ENCODE measurements around the gene ANTKMT. TPM values are rescaled to one million over a fixed set of nuclear protein-coding genes. Genes with fewer than 3 reads are reported as not detected.

Gene ANTKMT
- total RNA-seq, 6 experiments from 2014 or later = 19.7 to 56.0 (median 28.2) TPM

- Histone ChIP-seq H3K4me3 (no peak overlapping the region), H3K27ac (no peak overlapping the region), H3K27me3 (no peaks in the 10 kb centered on the region), H3K9me3 (no peaks in the 10 kb centered on the region), H3K36me3 (no peaks in the 10 kb centered on the region), H3K4me1 (peaks cover 0 to 33% (median 5%) of the 10 kb centered on the region in 4 donors)
- intact Hi-C loops (cut with DNase I) = no loop called here
- ATAC-seq = no peak
- DNase-seq = no peak
- TF ChIP-seq POLR2A (IDR thresholded peaks at IDR 0.05) = no peak
- TF ChIP-seq CTCF (IDR thresholded peaks at IDR 0.05) = no peak
- no CpG with 5 or more reads among the region's 32 CpGs for WGBS (ENCODE audit: insufficient coverage, low coverage, low lambda C conversion rate, missing lambda C conversion rate)
These were observed 3.3 kb upstream of the ANTKMT start for GRCh38 chr16:717450-718245.

- TF ChIP-seq CTCF (IDR thresholded peaks at IDR 0.05) = no peak
- TF ChIP-seq POLR2A (IDR thresholded peaks at IDR 0.05) = no peak
- H3K27me3 ChIP-seq = no peaks in the 10 kb centered on the region
- intact Hi-C loops (cut with DNase I) = no loop called here
- no peak for ATAC-seq
- no CpG with 5 or more reads among the region's 9 CpGs for WGBS (ENCODE audit: insufficient coverage, low coverage, low lambda C conversion rate, missing lambda C conversion rate)
- no peak for DNase-seq
- H3K4me3 ChIP-seq = no peak overlapping the region
- H3K27ac ChIP-seq = no peak overlapping the region
- H3K4me1 ChIP-seq = peaks cover 0 to 33% (median 5%) of the 10 kb centered on the region in 4 donors
- no peaks in the 10 kb centered on the region for H3K36me3 ChIP-seq
- no peaks in the 10 kb centered on the region for H3K9me3 ChIP-seq
These were observed 2.6 kb upstream of the ANTKMT start for GRCh38 chr16:718389-718788.

- H3K4me1 ChIP-seq = peaks cover 0 to 33% (median 5%) of the 10 kb centered on the region in 4 donors
- intact Hi-C loops (cut with DNase I) = no loop called here
- WGBS (ENCODE audit: insufficient coverage, low coverage, low lambda C conversion rate, missing lambda C conversion rate) = 89% methylated on average over 6 of the region's 6 CpGs
- H3K9me3 ChIP-seq = no peaks in the 10 kb centered on the region
- H3K27ac ChIP-seq = no peak overlapping the region
- no peak for TF ChIP-seq CTCF (IDR thresholded peaks at IDR 0.05)
- no peak for TF ChIP-seq POLR2A (IDR thresholded peaks at IDR 0.05)
- DNase-seq (no peak), ATAC-seq (no peak)
- no peaks in the 10 kb centered on the region for H3K36me3 ChIP-seq
- H3K27me3 ChIP-seq = no peaks in the 10 kb centered on the region
- H3K4me3 ChIP-seq = no peak overlapping the region
These were observed 2.0 kb upstream of the ANTKMT start for GRCh38 chr16:718922-719321.

- peaks cover 0 to 27% (median 5%) of the 10 kb centered on the region in 4 donors for H3K4me1 ChIP-seq
These were observed 1.0 kb upstream of the ANTKMT start for GRCh38 chr16:719815-720446.

More at GRCh38 chr16:719815-720446, 1.0 kb upstream of the ANTKMT start:
- Histone ChIP-seq H3K27ac (no peak overlapping the region), H3K36me3 (no peaks in the 10 kb centered on the region), H3K27me3 (no peaks in the 10 kb centered on the region), H3K4me3 (peak overlapping the region; percentile 83 to 94 (median 89)), H3K9me3 (no peaks in the 10 kb centered on the region)
- no peak for DNase-seq
- WGBS (ENCODE audit: insufficient coverage, low coverage, low lambda C conversion rate, missing lambda C conversion rate) = 44% methylated on average over 3 of the region's 16 CpGs
- ATAC-seq = no peak
- intact Hi-C loops (cut with DNase I) = no loop called here
- no peak for TF ChIP-seq POLR2A (IDR thresholded peaks at IDR 0.05)
- TF ChIP-seq CTCF (IDR thresholded peaks at IDR 0.05) = no peak
